Lower lobe of right lung (tissue), 2 donors: ENCODE data around the gene SIRT5. TPM values are rescaled to one million over a fixed set of nuclear protein-coding genes. Genes with fewer than 3 reads are reported as not detected.
A peak's percentile ranks its signal among the peaks of the same experiment; 100 is the strongest.

ENCODE experiments used
- ATAC-seq, 2 donors: fragments of 200-7000 bp; cut with Tn5 transposase; one replicate each; pipeline ENCODE4 v1.9.1; 2020 to 2022; ENCODE audit warnings: mild to moderate bottlenecking in 2 of 2, moderate library complexity in 2 of 2
- DNase-seq: peaks from one replicate; pipeline ENCODE4 v3.0.0-alpha.2; 2020
- H3K27ac ChIP-seq: fragments of 200-600 bp; one replicate; pipeline ENCODE4 v1.8.0; 2022
- H3K27me3 ChIP-seq: fragments of 200-600 bp; one replicate; pipeline ENCODE4 v1.8.0; 2022; ENCODE audit warnings: low read depth
- H3K36me3 ChIP-seq: fragments of 200-600 bp; one replicate; pipeline ENCODE4 v1.8.0; 2022; ENCODE audit warnings: mild to moderate bottlenecking
- H3K4me1 ChIP-seq: fragments of 200-600 bp; one replicate; pipeline ENCODE4 v1.8.0; 2022
- H3K4me3 ChIP-seq: fragments of 200-600 bp; one replicate; pipeline ENCODE4 v1.8.0; 2022; ENCODE audit warnings: mild to moderate bottlenecking
- H3K9me3 ChIP-seq: fragments of 200-600 bp; one replicate; pipeline ENCODE4 v1.8.0; 2022
- CTCF ChIP-seq: fragments of 200-600 bp; IDR thresholded peaks from one replicate; pipeline ENCODE4 v1.8.0; 2022; ENCODE audit warnings: antibody characterized with exemption, mild to moderate bottlenecking
- intact Hi-C: fragments of 100-400 bp; cut with DNase I; formaldehyde crosslinking; loops from one replicate; pipeline ENCODE4 v1.11.0; 2022
- total RNA-seq: library from RNA; stranded (reverse); fragmentation: NEBNext Ultra II Directional; extraction: Animal tissue kit (Norgen Biotek cat#: 25700); gene quantifications from one replicate; pipeline ENCODE4 v1.2.1, GENCODE V29; 2021
- donor health status: DM: no; HTN: yes; CAD: no; lungs with severe emphysema.

The SIRT5 gene
- total RNA-seq, 1 donor from 2014 or later: 15.3 TPM

GRCh38 chr6:13614926-13615791 lies 40.8 kb downstream of the SIRT5 start, which contains the start of gene NOL7:
Gene NOL7 (plus strand): TSS chr6:13615335. CDS start chr6:13615359, 24 bp downstream.
- Histone ChIP-seq H3K36me3 (peaks cover 32% of the 10 kb centered on the region), H3K9me3 (no peaks in the 10 kb centered on the region), H3K4me3 (peak within 1 kb of the TSS; percentile 88), H3K27me3 (no peaks in the 10 kb centered on the region), H3K27ac (peak within 1 kb of the TSS; percentile 93), H3K4me1 (peaks cover 26% of the 10 kb centered on the region)
- peak; percentile 92 for TF ChIP-seq CTCF
- ATAC-seq: peak; percentile 99
- DNase-seq: peak; percentile 97
- intact Hi-C loops: no loop called here

- Histone ChIP-seq H3K4me1 (peaks cover 26% of the 10 kb centered on the region), H3K4me3 (peak overlapping the region; percentile 88), H3K9me3 (no peaks in the 10 kb centered on the region), H3K27me3 (no peaks in the 10 kb centered on the region), H3K27ac (peak overlapping the region; percentile 93), H3K36me3 (peaks cover 38% of the 10 kb centered on the region)
- TF ChIP-seq CTCF: no peak
- peak; percentile 72 for DNase-seq
- peak; percentile 61 to 66 for ATAC-seq
- intact Hi-C loops: no loop called here
Measured at GRCh38 chr6:13615792-13616120, 41.4 kb downstream of the SIRT5 start.

- TF ChIP-seq CTCF: no peak
- H3K4me3 ChIP-seq: no peak overlapping the region
- ATAC-seq: no peak
- DNase-seq: no peak
- peaks cover 51% of the 10 kb centered on the region for H3K36me3 ChIP-seq
- intact Hi-C loops: no loop called here
- H3K4me1 ChIP-seq: peaks cover 26% of the 10 kb centered on the region
- H3K9me3 ChIP-seq: no peaks in the 10 kb centered on the region
- H3K27ac ChIP-seq: no peak overlapping the region
- H3K27me3 ChIP-seq: no peaks in the 10 kb centered on the region
Measured at GRCh38 chr6:13617066-13617465, 42.7 kb downstream of the SIRT5 start.

GRCh38 chr6:13624871-13625288 lies 50.5 kb downstream of the SIRT5 start:
- DNase-seq (no peak), ATAC-seq (peak in 1 of 2 donors; percentile 39)
- Histone ChIP-seq H3K4me3 (no peak overlapping the region), H3K27ac (no peak overlapping the region), H3K9me3 (no peaks in the 10 kb centered on the region), H3K27me3 (no peaks in the 10 kb centered on the region), H3K36me3 (peaks cover 95% of the 10 kb centered on the region), H3K4me1 (no peaks in the 10 kb centered on the region)
- intact Hi-C loops: no loop called here
- TF ChIP-seq CTCF: no peak

GRCh38 chr6:13629459-13630116 lies 55.2 kb downstream of the SIRT5 start:
- H3K27ac ChIP-seq: no peak overlapping the region
- intact Hi-C loops: no loop called here
- no peaks in the 10 kb centered on the region for H3K27me3 ChIP-seq
- no peaks in the 10 kb centered on the region for H3K4me1 ChIP-seq
- no peaks in the 10 kb centered on the region for H3K9me3 ChIP-seq
- no peak overlapping the region for H3K4me3 ChIP-seq
- ATAC-seq (peak in 1 of 2 donors; percentile 62), DNase-seq (no peak)
- peaks cover 80% of the 10 kb centered on the region for H3K36me3 ChIP-seq
- no peak for TF ChIP-seq CTCF
